Activated CD8-positive, alpha-beta T cell treated with anti-CD3 and anti-CD28 coated beads for 36 hours (primary cell): ENCODE measurements around the gene PROSER3. TPM values are rescaled to one million over a fixed set of nuclear protein-coding genes. Genes with fewer than 3 reads are reported as not detected.

ENCODE experiments used
- ATAC-seq: fragments of 200-7000 bp; cut with Tn5 transposase; one replicate; pipeline ENCODE4 v1.10.0; 2021; ENCODE audit warnings: mild to moderate bottlenecking, moderate library complexity
- CTCF ChIA-PET: fragments of 350-600 bp; sonication (Branson Sonifier 250); formaldehyde crosslinking; loops from one replicate; lab custom pipeline; 2021; ENCODE audit warnings: antibody characterized with exemption; lab: Charles Lee
- POLR2A ChIA-PET: fragments of 350-600 bp; sonication (Branson Sonifier 250); formaldehyde crosslinking; loops from one replicate; lab custom pipeline; 2021; ENCODE audit warnings: antibody characterized with exemption; lab: Charles Lee
- DNase-seq: peaks from one replicate; pipeline ENCODE4 v3.0.0-alpha.2; 2020
- H3K27ac Mint-ChIP-seq: one replicate; pipeline ENCODE4 v1.8.0; 2021; ENCODE audit warnings: mild to moderate bottlenecking, mixed read lengths
- H3K27me3 Mint-ChIP-seq: one replicate; pipeline ENCODE4 v1.8.0; 2021; ENCODE audit warnings: mixed read lengths
- H3K36me3 Mint-ChIP-seq: one replicate; pipeline ENCODE4 v1.8.0; 2021; ENCODE audit warnings: low read depth, mixed read lengths
- H3K4me1 Mint-ChIP-seq: one replicate; pipeline ENCODE4 v1.8.0; 2021; ENCODE audit warnings: low read depth, mixed read lengths
- H3K4me3 Mint-ChIP-seq: one replicate; pipeline ENCODE4 v1.8.0; 2021; ENCODE audit warnings: mild to moderate bottlenecking, moderate library complexity, mixed read lengths
- H3K9me3 Mint-ChIP-seq: one replicate; pipeline ENCODE4 v1.8.0; 2021; ENCODE audit warnings: mixed read lengths
- intact Hi-C: fragments of 100-400 bp; cut with micrococcal nuclease; formaldehyde crosslinking; loops from one replicate; pipeline ENCODE4 v1.10.0; 2022
- total RNA-seq, 2 experiments: library from RNA; stranded (reverse); gene quantifications; one replicate each; pipeline ENCODE4 v1.2.3, GENCODE V29; 2021
- TF ChIP-seq, protein P1 (sequence below): fragments of 200-600 bp; IDR thresholded peaks from one replicate; pipeline ENCODE4 v1.8.0; 2022; ENCODE audit warnings: antibody characterized with exemption, mild to moderate bottlenecking

The PROSER3 gene
- total RNA-seq, 2 experiments from 2014 or later: 40.7 to 41.1 TPM

DNA sequence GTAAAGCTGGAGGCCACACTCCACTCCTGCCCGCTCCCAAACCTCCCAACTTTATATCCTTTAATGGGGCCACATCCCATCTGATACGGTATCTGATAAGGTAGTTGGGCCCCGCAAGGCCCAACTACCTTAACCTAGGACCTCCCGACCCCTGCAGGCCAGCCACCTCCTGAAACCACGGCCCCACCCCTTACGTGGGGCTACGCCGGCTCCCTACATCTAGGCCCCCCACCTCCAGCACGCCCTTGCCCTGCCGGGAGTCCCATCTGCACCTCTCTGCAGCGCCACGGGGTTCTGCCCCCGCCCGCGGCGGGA, 17.9 kb upstream of the PROSER3 start:
- Mint-ChIP-seq H3K9me3 (no peaks in the 10 kb centered on the region), H3K4me3 (peak overlapping the region; percentile 87), H3K4me1 (peaks cover 22% of the 10 kb centered on the region), H3K27ac (no peak overlapping the region), H3K36me3 (peaks cover 54% of the 10 kb centered on the region), H3K27me3 (no peaks in the 10 kb centered on the region)
- DNase-seq: no peak
- TF ChIP-seq, protein P1, sequence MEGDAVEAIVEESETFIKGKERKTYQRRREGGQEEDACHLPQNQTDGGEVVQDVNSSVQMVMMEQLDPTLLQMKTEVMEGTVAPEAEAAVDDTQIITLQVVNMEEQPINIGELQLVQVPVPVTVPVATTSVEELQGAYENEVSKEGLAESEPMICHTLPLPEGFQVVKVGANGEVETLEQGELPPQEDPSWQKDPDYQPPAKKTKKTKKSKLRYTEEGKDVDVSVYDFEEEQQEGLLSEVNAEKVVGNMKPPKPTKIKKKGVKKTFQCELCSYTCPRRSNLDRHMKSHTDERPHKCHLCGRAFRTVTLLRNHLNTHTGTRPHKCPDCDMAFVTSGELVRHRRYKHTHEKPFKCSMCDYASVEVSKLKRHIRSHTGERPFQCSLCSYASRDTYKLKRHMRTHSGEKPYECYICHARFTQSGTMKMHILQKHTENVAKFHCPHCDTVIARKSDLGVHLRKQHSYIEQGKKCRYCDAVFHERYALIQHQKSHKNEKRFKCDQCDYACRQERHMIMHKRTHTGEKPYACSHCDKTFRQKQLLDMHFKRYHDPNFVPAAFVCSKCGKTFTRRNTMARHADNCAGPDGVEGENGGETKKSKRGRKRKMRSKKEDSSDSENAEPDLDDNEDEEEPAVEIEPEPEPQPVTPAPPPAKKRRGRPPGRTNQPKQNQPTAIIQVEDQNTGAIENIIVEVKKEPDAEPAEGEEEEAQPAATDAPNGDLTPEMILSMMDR: no peak
- intact Hi-C loops: no loop called here
- ATAC-seq: peak; percentile 4
- CTCF ChIA-PET: interaction anchor here (0.8 to 3.1 kb wide), 11 partner anchors 9 to 80 kb away, joined by 3 to 18 read pairs (median 3); no protein-coding TSS in a partner anchor
- POLR2A ChIA-PET: interaction anchor here (0.8 to 5.2 kb wide), 15 partner anchors 8 to 89 kb away, joined by 3 to 64 read pairs (median 6); partner anchors contain the start of genes KMT2B and LIN37

GRCh38 chr19:35740423-35741202, 17.4 kb upstream of the PROSER3 start:
- H3K27ac Mint-ChIP-seq: peak overlapping the region; percentile 96
- ChIA-PET CTCF (interaction anchor here (0.6 to 3.1 kb wide), 14 partner anchors 9 to 263 kb away, joined by 3 to 18 read pairs (median 3); no protein-coding TSS in a partner anchor), POLR2A (interaction anchor here (0.8 to 5.2 kb wide), 17 partner anchors 8 to 128 kb away, joined by 3 to 64 read pairs (median 5); partner anchors contain the start of genes HAUS5, HSPB6, KMT2B and LIN37)
- DNase-seq (peak; percentile 99), ATAC-seq (peak; percentile 72)
- H3K36me3 Mint-ChIP-seq: peaks cover 54% of the 10 kb centered on the region
- H3K27me3 Mint-ChIP-seq: no peaks in the 10 kb centered on the region
- intact Hi-C loops: no loop called here
- peak overlapping the region; percentile 87 for H3K4me3 Mint-ChIP-seq
- no peaks in the 10 kb centered on the region for H3K9me3 Mint-ChIP-seq
- TF ChIP-seq, protein P1: no peak
- peaks cover 24% of the 10 kb centered on the region for H3K4me1 Mint-ChIP-seq

DNA sequence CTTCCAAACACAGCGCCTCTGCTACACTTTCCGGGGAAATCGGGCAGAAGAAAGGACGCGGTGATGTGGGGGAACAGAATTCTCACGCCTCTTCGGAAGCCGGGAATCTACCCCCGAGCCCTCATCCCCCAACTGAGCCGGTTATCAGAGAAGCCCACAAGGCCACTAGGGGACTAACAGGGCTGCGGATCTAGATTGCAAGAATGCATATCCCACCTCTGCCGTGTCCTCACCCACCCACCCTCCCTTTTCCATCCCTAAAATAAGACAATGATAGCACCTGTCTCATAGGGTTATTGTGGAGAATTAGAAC, 16.8 kb upstream of the PROSER3 start:
- intact Hi-C loops: no loop called here
- no peak for ATAC-seq
- TF ChIP-seq, protein P1: peak; percentile 47
- no peaks in the 10 kb centered on the region for H3K9me3 Mint-ChIP-seq
- H3K4me3 Mint-ChIP-seq: peak overlapping the region; percentile 87
- ChIA-PET CTCF (interaction anchor here (0.6 to 3.1 kb wide), 9 partner anchors 27 to 262 kb away, joined by 3 to 18 read pairs (median 5); no protein-coding TSS in a partner anchor), POLR2A (interaction anchor here (0.9 to 5.2 kb wide), 12 partner anchors 9 to 128 kb away, joined by 3 to 64 read pairs (median 6); partner anchors contain the start of genes HAUS5, HSPB6 and KMT2B)
- peaks cover 54% of the 10 kb centered on the region for H3K36me3 Mint-ChIP-seq
- H3K27ac Mint-ChIP-seq: peak overlapping the region; percentile 96
- H3K27me3 Mint-ChIP-seq: no peaks in the 10 kb centered on the region
- peaks cover 29% of the 10 kb centered on the region for H3K4me1 Mint-ChIP-seq
- no peak for DNase-seq

DNA sequence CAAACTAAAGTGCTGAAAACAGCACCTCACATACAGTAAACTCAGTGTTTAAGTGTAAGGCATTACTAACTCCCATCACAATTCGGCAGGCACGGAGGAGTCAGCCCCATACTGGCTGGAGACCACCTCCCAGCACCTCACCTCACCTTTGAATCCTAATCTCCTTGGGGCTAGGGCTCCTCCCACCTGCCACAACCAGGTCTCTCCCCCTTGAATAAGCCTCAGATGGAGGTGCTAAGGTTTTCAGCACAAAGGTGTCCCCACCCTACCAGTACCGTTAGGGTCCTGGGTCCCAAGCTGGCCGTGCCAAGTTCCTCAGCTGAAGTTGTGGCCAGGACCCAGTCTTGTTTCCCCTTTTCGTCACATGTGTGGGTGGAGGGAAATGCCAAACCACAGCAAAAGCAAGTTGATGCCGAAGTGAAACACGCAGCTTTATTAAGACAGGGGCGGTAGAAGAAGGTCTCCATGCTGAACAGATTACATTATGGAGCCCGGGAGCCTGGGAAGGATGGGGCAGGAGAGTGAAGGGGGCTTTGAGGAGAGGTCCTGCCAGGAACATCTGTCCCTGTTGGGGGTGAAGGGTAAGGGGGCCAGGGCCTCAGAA, 15.8 kb upstream of the PROSER3 start, which contains the start of gene IGFLR1:
TSS of gene IGFLR1 (minus strand) at position 332 of the 604 bp plus-strand sequence. CDS start 1,272 bp downstream, outside the sequence.
- H3K36me3 Mint-ChIP-seq: peaks cover 48% of the 10 kb centered on the region
- DNase-seq (peak; percentile 94), ATAC-seq (peak; percentile 1)
- intact Hi-C loops: no loop called here
- CTCF ChIA-PET: interaction anchor here (1.0 to 4.4 kb wide), 3 partner anchors 28 to 45 kb away, joined by 3 to 18 read pairs (median 9); no protein-coding TSS in a partner anchor
- H3K4me3 Mint-ChIP-seq: peak within 1 kb of the TSS; percentile 87
- H3K9me3 Mint-ChIP-seq: no peaks in the 10 kb centered on the region
- peak within 1 kb of the TSS; percentile 97 for H3K27ac Mint-ChIP-seq
- no peaks in the 10 kb centered on the region for H3K27me3 Mint-ChIP-seq
- H3K4me1 Mint-ChIP-seq: peaks cover 34% of the 10 kb centered on the region
- TF ChIP-seq, protein P1: no peak
- POLR2A ChIA-PET: interaction anchor here (1.0 to 7.5 kb wide), 12 partner anchors 10 to 373 kb away, joined by 3 to 99 read pairs (median 4); partner anchors contain the start of genes HSPB6, KMT2B, TBCB and ZBTB32
